ENCODE data around the gene TMA7.

GRCh38 chr3:48432411-48433371, 7.4 kb upstream of the TMA7 start:
- TF ChIP-seq CTCF (IDR thresholded peaks at IDR 0.05) (no peak), POLR2A (IDR thresholded peaks at IDR 0.05) (no peak)

Measured in uterus (tissue), 2 donors.